PC-3 (cell line): ENCODE results near the gene MLLT3. TPM values are rescaled to one million over a fixed set of nuclear protein-coding genes. Genes with fewer than 3 reads are reported as not detected.

Experiments used
- ATAC-seq: fragments of 200-7000 bp; cut with Tn5 transposase; 2 replicates; pipeline ENCODE4 v1.9.1; 2020; ENCODE audit warnings: mild to moderate bottlenecking, moderate library complexity
- BruUV-seq: library from RNA; stranded (reverse); fragments of 400-500 nt; replicated peaks from 2 replicates; lab custom pipeline; 2021; lab: Mats Ljungman, UMichigan
- CTCF ChIA-PET: fragments of 300-600 bp; sonication (Branson Sonifier 250); formaldehyde crosslinking; loops from one replicate; lab custom pipeline; 2022; ENCODE audit warnings: antibody characterized with exemption; lab: Charles Lee
- POLR2A ChIA-PET: fragments of 300-600 bp; sonication (Branson Sonifier 250); formaldehyde crosslinking; loops from one replicate; lab custom pipeline; 2022; ENCODE audit warnings: antibody characterized with exemption; ENCODE audit not compliant: unreplicated experiment; lab: Charles Lee
- DNase-seq: peaks from one replicate; pipeline ENCODE4 v3.0.0-alpha.2; 2015
- H2AFZ ChIP-seq: fragments of 300-600 bp; sonication (generic); 2 replicates; pipeline ENCODE4 v1.6.0; 2016; ENCODE audit warnings: antibody characterized with exemption, low read length
- H3F3A ChIP-seq: fragments of 300-600 bp; sonication (generic); one replicate; pipeline ENCODE4 v1.6.0; 2017; ENCODE audit warnings: antibody characterized with exemption, low read length, control low read depth, mild to moderate bottlenecking; ENCODE audit not compliant: unreplicated experiment
- H3K27ac ChIP-seq: fragments of 300-600 bp; sonication (generic); 2 replicates; pipeline ENCODE4 v1.5.1; 2016; ENCODE audit warnings: mild to moderate bottlenecking, low read length
- H3K27me3 ChIP-seq: fragments of 300-600 bp; sonication (generic); 2 replicates; pipeline ENCODE4 v1.6.1; 2016; ENCODE audit warnings: low read length, mixed read lengths
- H3K36me3 ChIP-seq: fragments of 300-600 bp; sonication (generic); 2 replicates; pipeline ENCODE4 v1.6.1; 2016; ENCODE audit warnings: low read depth, mixed run types, low read length, mixed read lengths
- H3K4me1 ChIP-seq: fragments of 300-600 bp; sonication (generic); 2 replicates; pipeline ENCODE4 v1.5.1; 2016; ENCODE audit warnings: low read length; ENCODE audit not compliant: insufficient read depth
- H3K4me2 ChIP-seq: fragments of 300-600 bp; sonication (generic); 2 replicates; pipeline ENCODE4 v1.6.0; 2016; ENCODE audit warnings: low read length
- H3K4me3 ChIP-seq: fragments of 300-600 bp; sonication (generic); 2 replicates; pipeline ENCODE4 v1.5.1; 2016; ENCODE audit warnings: mild to moderate bottlenecking, low read length, mixed read lengths
- H3K79me2 ChIP-seq: fragments of 300-600 bp; sonication (generic); 2 replicates; pipeline ENCODE4 v1.6.1; 2017; ENCODE audit warnings: low read length, mixed read lengths
- H3K9ac ChIP-seq: fragments of 300-600 bp; sonication (generic); 2 replicates; pipeline ENCODE4 v1.6.0; 2016; ENCODE audit warnings: mild to moderate bottlenecking, low read length
- H3K9me2 ChIP-seq: fragments of 300-600 bp; sonication (generic); replicated peaks from 2 replicates; pipeline ENCODE4 v1.6.1; 2016; ENCODE audit warnings: mixed run types, low read length, mixed read lengths
- H3K9me3 ChIP-seq: fragments of 300-600 bp; sonication (generic); 2 replicates; pipeline ENCODE4 v1.6.1; 2016; ENCODE audit warnings: low read length, mixed read lengths
- H4K20me1 ChIP-seq: fragments of 300-600 bp; sonication (generic); 2 replicates; pipeline ENCODE4 v1.6.1; 2016; ENCODE audit warnings: low read length, mixed read lengths
- CTCF ChIP-seq: fragments of 300-600 bp; sonication (generic); conservative IDR thresholded peaks from 2 replicates; pipeline ENCODE4 v1.5.1; 2017; ENCODE audit warnings: antibody characterized with exemption, low read depth, mild to moderate bottlenecking, low read length
- EZH2 ChIP-seq: fragments of 300-600 bp; sonication (generic); IDR thresholded peaks from one replicate; pipeline ENCODE4 v1.6.1; 2017; ENCODE audit warnings: antibody characterized with exemption, mild to moderate bottlenecking, low read length; ENCODE audit not compliant: unreplicated experiment
- EZH2phosphoT487 ChIP-seq: fragments of 300-600 bp; sonication (generic); IDR thresholded peaks from 2 replicates; pipeline ENCODE4 v1.6.1; 2018; ENCODE audit warnings: mild to moderate bottlenecking, antibody characterized with exemption, low read length, borderline replicate concordance
- intact Hi-C: fragments of 100-400 bp; cut with micrococcal nuclease; formaldehyde crosslinking; loops from 2 replicates; pipeline ENCODE4 v1.9.0; 2023
- total RNA-seq: library from RNA; depleted of rRNA; stranded (reverse); fragments of >200 nt; gene quantifications from 2 replicates; pipeline ENCODE4 v1.2.3, GENCODE V29; 2014

Gene MLLT3
- total RNA-seq, 1 experiment from 2014 or later, result 7.1 TPM

DNA sequence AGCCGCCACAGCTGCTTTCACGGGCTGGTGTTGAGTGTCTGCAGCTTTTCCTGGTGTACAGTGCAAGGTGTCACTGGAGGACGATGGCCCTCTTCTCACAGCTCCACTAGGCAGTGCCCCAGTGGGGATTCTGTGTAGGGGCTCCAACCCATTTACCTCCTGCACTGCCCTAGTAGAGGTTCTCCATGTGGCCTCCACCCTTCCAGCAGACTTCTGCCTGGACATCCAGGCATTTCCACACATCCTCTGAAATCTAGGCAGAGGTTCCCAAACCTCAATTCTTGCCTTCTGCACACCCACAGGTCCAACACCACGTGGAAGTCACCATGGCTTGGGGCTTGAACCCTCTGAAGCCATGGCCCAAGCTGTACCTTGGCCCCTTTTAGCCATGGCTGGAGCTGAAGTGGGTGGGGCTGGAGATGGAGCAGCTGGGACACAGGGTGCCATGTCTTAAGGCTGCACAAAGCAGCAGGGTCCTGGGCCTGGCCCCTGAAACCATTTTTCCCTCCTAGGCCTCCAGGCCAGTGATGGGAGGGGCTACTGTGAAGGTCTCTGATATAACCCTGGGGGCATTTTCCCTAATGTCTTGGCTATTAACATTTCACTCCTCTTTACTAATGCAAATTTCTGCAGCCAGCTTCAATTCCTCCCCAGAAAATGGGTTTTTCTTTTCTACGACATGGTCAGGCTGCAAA is 82.0 kb downstream of the MLLT3 start:
- CTCF ChIA-PET, result no interaction called here
- Histone ChIP-seq H3K27ac (no peak overlapping the region), H3K79me2 (no peaks in the 10 kb centered on the region), H3K4me2 (no peak overlapping the region), H4K20me1 (no peaks in the 10 kb centered on the region), H2AFZ (no peak overlapping the region), H3K9me3 (no peaks in the 10 kb centered on the region), H3K4me3 (no peak overlapping the region), H3K9me2 (no peaks in the 10 kb centered on the region), H3K36me3 (no peaks in the 10 kb centered on the region), H3K4me1 (no peaks in the 10 kb centered on the region), H3K27me3 (no peaks in the 10 kb centered on the region), H3F3A (no peaks in the 10 kb centered on the region), H3K9ac (no peak overlapping the region)
- DNase-seq (no peak), ATAC-seq (no peak)
- no TSS peak for BruUV-seq
- intact Hi-C loops, result no loop called here
- no peak for TF ChIP-seq EZH2phosphoT487
- TF ChIP-seq CTCF, result no peak
- TF ChIP-seq EZH2, result no peak
- POLR2A ChIA-PET, result no interaction called here

DNA sequence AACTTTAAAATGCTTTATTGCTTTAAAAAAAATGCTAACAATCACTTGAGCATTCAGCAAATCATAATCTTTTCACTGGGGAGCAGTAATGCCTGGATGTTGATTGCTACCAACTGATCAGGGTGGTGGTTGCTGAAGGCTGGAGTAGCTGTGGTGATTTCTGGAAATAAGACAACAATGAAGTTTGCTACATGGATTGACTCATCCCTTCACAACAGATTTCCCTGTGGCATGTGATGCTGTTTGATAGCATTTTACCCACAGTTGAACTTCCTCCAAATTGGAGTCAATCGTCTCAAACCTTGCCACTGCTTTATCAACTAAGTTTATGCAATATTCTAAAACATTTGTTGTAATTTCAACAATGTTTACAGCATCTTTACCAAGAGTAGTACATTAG is 83.3 kb downstream of the MLLT3 start:
- no peak overlapping the region for H3K9ac ChIP-seq
- intact Hi-C loops, result no loop called here
- no peak overlapping the region for H3K4me3 ChIP-seq
- no peaks in the 10 kb centered on the region for H4K20me1 ChIP-seq
- CTCF ChIA-PET, result no interaction called here
- H3F3A ChIP-seq, result no peaks in the 10 kb centered on the region
- POLR2A ChIA-PET, result no interaction called here
- no peak overlapping the region for H2AFZ ChIP-seq
- TF ChIP-seq CTCF, result no peak
- TF ChIP-seq EZH2, result no peak
- TF ChIP-seq EZH2phosphoT487, result no peak
- H3K79me2 ChIP-seq, result no peaks in the 10 kb centered on the region
- H3K4me1 ChIP-seq, result no peaks in the 10 kb centered on the region
- no peaks in the 10 kb centered on the region for H3K27me3 ChIP-seq
- no peaks in the 10 kb centered on the region for H3K9me3 ChIP-seq
- BruUV-seq, result no TSS peak
- no peaks in the 10 kb centered on the region for H3K9me2 ChIP-seq
- DNase-seq, result no peak
- no peaks in the 10 kb centered on the region for H3K36me3 ChIP-seq
- no peak overlapping the region for H3K27ac ChIP-seq
- ATAC-seq, result no peak
- H3K4me2 ChIP-seq, result no peak overlapping the region

DNA sequence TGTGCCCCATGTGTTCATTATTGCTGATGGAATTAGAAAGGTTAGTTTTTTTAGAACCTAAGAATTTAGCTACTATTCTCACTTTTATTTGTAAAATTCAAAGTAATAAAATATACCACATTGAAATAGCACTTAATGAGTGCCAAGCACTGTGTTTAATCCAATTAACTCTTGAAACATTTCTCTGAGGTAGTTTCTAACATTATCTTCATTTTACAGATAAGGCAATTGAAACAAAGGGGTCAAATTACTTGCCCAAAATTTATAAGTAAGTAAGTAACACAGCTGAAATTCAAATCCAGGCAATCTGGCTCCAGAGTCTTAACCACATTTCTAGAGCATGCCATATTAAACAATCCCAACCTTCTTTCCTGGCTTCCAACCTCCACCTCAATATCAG is 84.2 kb downstream of the MLLT3 start:
- DNase-seq (no peak), ATAC-seq (no peak)
- H3K36me3 ChIP-seq, result no peaks in the 10 kb centered on the region
- H3K9me2 ChIP-seq, result no peaks in the 10 kb centered on the region
- POLR2A ChIA-PET, result no interaction called here
- H2AFZ ChIP-seq, result no peak overlapping the region
- no peaks in the 10 kb centered on the region for H4K20me1 ChIP-seq
- H3K4me1 ChIP-seq, result no peaks in the 10 kb centered on the region
- intact Hi-C loops, result no loop called here
- H3K9me3 ChIP-seq, result no peaks in the 10 kb centered on the region
- BruUV-seq, result no TSS peak
- H3F3A ChIP-seq, result no peaks in the 10 kb centered on the region
- CTCF ChIA-PET, result no interaction called here
- no peak overlapping the region for H3K27ac ChIP-seq
- H3K9ac ChIP-seq, result no peak overlapping the region
- no peak for TF ChIP-seq EZH2phosphoT487
- TF ChIP-seq EZH2, result no peak
- H3K27me3 ChIP-seq, result no peaks in the 10 kb centered on the region
- no peak overlapping the region for H3K4me3 ChIP-seq
- H3K4me2 ChIP-seq, result no peak overlapping the region
- H3K79me2 ChIP-seq, result no peaks in the 10 kb centered on the region
